KMS-11 (cell line): ENCODE results near the gene CTSA.

Experiments
- H2AFZ ChIP-seq: fragments of 200-600 bp; sonication (generic); 2 replicates; pipeline ENCODE4 v1.6.1; 2016; ENCODE audit warnings: antibody characterized with exemption, mixed run types, low read depth
- H3K27ac ChIP-seq: fragments of 200-600 bp; sonication (generic); 2 replicates; pipeline ENCODE4 v1.6.1; 2016; ENCODE audit warnings: mild to moderate bottlenecking, mixed run types
- H3K27me3 ChIP-seq: fragments of 200-600 bp; sonication (generic); 2 replicates; pipeline ENCODE4 v1.6.1; 2017; ENCODE audit warnings: mild to moderate bottlenecking, low read depth, mixed run types, moderate library complexity; ENCODE audit not compliant: insufficient read depth
- H3K36me3 ChIP-seq: fragments of 200-600 bp; sonication (generic); 2 replicates; pipeline ENCODE4 v1.6.1; 2017; ENCODE audit warnings: mild to moderate bottlenecking, mixed run types; ENCODE audit not compliant: insufficient read depth
- H3K4me1 ChIP-seq: fragments of 200-600 bp; sonication (generic); 2 replicates; pipeline ENCODE4 v1.6.1; 2016; ENCODE audit warnings: mild to moderate bottlenecking, low read depth, mixed run types; ENCODE audit not compliant: poor library complexity, severe bottlenecking
- H3K4me2 ChIP-seq: fragments of 200-600 bp; sonication (generic); 2 replicates; pipeline ENCODE4 v1.7.0; 2016; ENCODE audit warnings: mild to moderate bottlenecking, mixed run types
- H3K4me3 ChIP-seq: fragments of 200-600 bp; sonication (generic); IDR thresholded peaks from 2 replicates; pipeline ENCODE4 v1.6.1; 2017; ENCODE audit warnings: low read depth, low read length, mixed read lengths; ENCODE audit not compliant: insufficient read depth
- H3K79me2 ChIP-seq: fragments of 200-600 bp; sonication (generic); 2 replicates; pipeline ENCODE4 v1.6.1; 2016; ENCODE audit warnings: low read depth, mixed run types; ENCODE audit not compliant: insufficient read depth
- H3K9ac ChIP-seq: fragments of 200-600 bp; sonication (generic); 2 replicates; pipeline ENCODE4 v1.6.1; 2016; ENCODE audit warnings: mild to moderate bottlenecking, mixed run types
- H4K20me1 ChIP-seq: fragments of 200-600 bp; sonication (generic); 2 replicates; pipeline ENCODE4 v1.6.1; 2016; ENCODE audit warnings: mild to moderate bottlenecking, mixed run types; ENCODE audit not compliant: insufficient read depth
- TF ChIP-seq, protein P1 (sequence below): fragments of 200-600 bp; sonication (generic); conservative IDR thresholded peaks from 2 replicates; pipeline ENCODE4 v1.6.1; 2017; ENCODE audit warnings: low read depth, mild to moderate bottlenecking, antibody characterized with exemption, low read length, moderate library complexity, mixed read lengths

Gene CTSA

DNA sequence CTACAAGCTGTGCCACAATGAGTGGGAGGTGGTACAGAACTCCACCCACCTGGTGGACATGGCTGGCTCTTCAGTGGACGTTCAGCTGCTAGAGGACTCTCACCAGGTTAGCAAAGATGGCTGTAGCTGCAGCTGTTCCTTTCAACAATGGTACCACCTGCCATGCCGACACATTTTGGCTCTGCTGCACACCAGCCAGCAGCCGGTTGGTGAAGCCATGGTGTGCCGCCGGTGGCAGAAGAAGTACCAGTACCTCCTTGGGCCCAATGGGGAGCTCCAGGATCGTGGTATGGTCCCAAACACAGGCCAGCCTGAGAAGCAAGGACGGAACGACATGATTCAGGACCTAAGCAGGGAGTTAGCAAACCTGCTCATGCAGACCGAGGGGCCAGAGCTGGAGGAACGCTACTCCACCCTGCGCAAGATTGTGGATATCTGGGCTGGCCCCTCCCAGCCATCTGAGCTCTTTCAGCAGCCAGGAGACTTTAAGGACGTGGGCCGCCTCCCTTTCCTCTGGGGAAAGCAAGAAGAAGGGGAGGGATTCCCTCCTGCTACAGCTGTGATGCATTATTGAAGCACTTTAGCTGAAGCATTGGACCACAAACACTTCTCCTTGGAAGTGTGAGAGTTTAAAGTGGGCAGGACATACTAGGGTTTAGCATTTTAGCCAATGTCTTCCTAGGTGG, 12.9 kb upstream of the CTSA start:
- Histone ChIP-seq H3K36me3 (no peaks in the 10 kb centered on the region; the same call in 1 of the 2 replicates), H3K27me3 (no peaks in the 10 kb centered on the region), H4K20me1 (no peaks in the 10 kb centered on the region), H2AFZ (no peak overlapping the region), H3K27ac (no peak overlapping the region), H3K4me3 (no peak overlapping the region), H3K9ac (no peak overlapping the region), H3K4me1 (peaks cover 20% of the 10 kb centered on the region), H3K4me2 (no peak overlapping the region), H3K79me2 (peaks cover 22% of the 10 kb centered on the region)
- TF ChIP-seq, protein P1, sequence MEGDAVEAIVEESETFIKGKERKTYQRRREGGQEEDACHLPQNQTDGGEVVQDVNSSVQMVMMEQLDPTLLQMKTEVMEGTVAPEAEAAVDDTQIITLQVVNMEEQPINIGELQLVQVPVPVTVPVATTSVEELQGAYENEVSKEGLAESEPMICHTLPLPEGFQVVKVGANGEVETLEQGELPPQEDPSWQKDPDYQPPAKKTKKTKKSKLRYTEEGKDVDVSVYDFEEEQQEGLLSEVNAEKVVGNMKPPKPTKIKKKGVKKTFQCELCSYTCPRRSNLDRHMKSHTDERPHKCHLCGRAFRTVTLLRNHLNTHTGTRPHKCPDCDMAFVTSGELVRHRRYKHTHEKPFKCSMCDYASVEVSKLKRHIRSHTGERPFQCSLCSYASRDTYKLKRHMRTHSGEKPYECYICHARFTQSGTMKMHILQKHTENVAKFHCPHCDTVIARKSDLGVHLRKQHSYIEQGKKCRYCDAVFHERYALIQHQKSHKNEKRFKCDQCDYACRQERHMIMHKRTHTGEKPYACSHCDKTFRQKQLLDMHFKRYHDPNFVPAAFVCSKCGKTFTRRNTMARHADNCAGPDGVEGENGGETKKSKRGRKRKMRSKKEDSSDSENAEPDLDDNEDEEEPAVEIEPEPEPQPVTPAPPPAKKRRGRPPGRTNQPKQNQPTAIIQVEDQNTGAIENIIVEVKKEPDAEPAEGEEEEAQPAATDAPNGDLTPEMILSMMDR = no peak

DNA sequence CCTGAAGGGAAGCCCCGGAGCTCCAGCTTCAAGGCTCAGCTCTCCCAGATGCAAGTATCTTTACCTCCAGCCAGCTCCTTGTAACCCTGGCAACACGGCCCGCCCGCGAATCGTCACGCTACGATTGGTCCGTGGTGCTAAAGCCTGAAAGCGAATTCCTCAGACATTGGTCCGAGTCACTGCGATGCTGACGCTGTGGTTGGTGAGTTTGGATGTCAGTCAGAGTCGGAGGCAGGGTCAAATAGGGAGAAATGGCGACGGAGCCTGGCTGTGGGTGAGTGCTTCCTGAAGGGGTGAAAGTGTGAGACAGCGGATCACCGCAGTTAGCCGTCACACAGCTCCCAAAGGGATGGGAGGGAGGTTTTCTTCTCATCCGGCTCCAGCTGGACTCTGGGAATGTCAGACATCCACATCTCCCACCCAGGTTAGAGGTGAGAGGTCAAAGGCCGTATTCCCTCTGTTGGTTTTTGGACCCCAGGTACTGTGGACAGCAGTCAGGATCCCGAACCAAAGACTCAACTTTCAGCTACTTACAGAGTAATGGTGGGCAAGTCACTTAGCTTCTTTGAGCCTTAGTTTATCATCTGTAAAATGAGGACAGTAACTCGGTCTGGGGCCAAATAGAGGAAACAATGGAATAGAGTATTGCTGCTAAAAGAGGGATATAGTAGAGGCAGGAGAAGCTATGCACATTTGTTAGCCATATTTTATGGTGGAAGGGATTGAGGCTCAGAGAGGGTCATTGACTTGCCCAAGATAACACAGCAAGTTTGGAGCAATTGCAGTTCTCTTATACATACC, 9.9 kb upstream of the CTSA start, which contains the start of gene ZSWIM1:
ZSWIM1 (plus strand) TSS at position 240 of the 801 bp plus-strand sequence. CDS start 1,366 bp downstream, outside the sequence.
- no peaks in the 10 kb centered on the region; the same call in 1 of the 2 replicates for H3K36me3 ChIP-seq
- H3K4me1 ChIP-seq = peaks cover 45% of the 10 kb centered on the region
- H3K27ac ChIP-seq = peak within 1 kb of the TSS; percentile 30
- peak within 1 kb of the TSS; percentile 67 for H3K9ac ChIP-seq
- peak within 1 kb of the TSS; percentile 70; the same call in 1 of the 2 replicates for H2AFZ ChIP-seq
- TF ChIP-seq, protein P1 = no peak
- no peaks in the 10 kb centered on the region for H4K20me1 ChIP-seq
- peaks cover 32% of the 10 kb centered on the region for H3K79me2 ChIP-seq
- peak within 1 kb of the TSS; percentile 71 for H3K4me3 ChIP-seq
- no peaks in the 10 kb centered on the region for H3K27me3 ChIP-seq
- peak within 1 kb of the TSS; percentile 88 for H3K4me2 ChIP-seq

DNA sequence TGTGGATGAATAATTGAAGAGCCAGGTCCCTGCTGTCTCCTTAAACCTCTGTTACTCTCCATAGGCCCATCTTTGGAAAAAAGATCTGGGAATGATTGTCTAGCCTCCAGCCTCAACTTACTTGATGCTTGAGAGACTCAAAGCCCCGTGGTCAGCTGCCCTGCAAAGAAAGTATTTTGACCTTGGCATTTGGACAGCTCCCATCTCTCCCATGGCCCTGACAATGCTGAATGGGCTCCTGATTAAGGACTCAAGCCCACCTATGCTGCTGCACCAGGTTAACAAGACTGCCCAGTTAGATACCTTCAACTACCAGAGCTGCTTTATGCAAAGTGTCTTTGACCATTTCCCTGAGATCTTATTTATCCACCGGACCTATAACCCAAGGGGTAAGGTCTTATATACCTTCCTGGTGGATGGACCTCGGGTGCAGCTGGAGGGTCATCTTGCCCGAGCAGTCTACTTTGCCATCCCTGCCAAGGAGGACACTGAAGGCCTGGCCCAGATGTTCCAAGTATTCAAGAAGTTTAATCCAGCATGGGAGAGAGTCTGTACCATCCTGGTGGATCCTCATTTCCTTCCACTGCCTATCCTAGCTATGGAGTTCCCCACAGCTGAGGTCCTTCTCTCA, 8.6 kb upstream of the CTSA start:
- Histone ChIP-seq H4K20me1 (no peaks in the 10 kb centered on the region), H3K4me2 (peak overlapping the region; percentile 88), H3K36me3 (no peaks in the 10 kb centered on the region; the same call in 1 of the 2 replicates), H3K27ac (no peak overlapping the region), H3K4me1 (peaks cover 45% of the 10 kb centered on the region), H3K79me2 (peaks cover 32% of the 10 kb centered on the region), H2AFZ (no peak overlapping the region), H3K27me3 (no peaks in the 10 kb centered on the region), H3K9ac (no peak overlapping the region), H3K4me3 (no peak overlapping the region)
- TF ChIP-seq, protein P1 = no peak

DNA sequence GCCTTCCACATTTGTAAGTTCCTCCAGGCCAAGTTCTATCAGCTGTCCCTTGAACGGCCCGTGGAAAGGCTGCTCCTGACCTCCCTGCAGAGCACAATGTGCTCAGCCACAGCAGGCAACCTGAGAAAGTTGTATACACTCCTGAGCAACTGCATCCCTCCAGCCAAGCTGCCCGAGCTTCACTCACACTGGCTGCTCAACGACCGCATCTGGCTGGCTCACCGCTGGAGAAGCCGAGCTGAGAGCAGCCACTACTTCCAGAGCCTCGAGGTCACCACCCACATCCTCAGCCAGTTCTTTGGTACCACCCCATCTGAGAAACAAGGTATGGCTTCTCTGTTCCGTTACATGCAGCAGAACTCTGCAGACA, 8.1 kb upstream of the CTSA start:
- peaks cover 32% of the 10 kb centered on the region for H3K79me2 ChIP-seq
- H3K9ac ChIP-seq = no peak overlapping the region
- H3K4me2 ChIP-seq = no peak overlapping the region
- no peaks in the 10 kb centered on the region for H3K27me3 ChIP-seq
- H2AFZ ChIP-seq = no peak overlapping the region
- no peak overlapping the region for H3K27ac ChIP-seq
- H3K4me1 ChIP-seq = peaks cover 45% of the 10 kb centered on the region
- TF ChIP-seq, protein P1 = no peak
- H3K4me3 ChIP-seq = no peak overlapping the region
- no peaks in the 10 kb centered on the region for H4K20me1 ChIP-seq
- H3K36me3 ChIP-seq = no peaks in the 10 kb centered on the region; the same call in 1 of the 2 replicates
